ENCODE results near the gene CATSPERZ. TPM values are rescaled to one million over a fixed set of nuclear protein-coding genes. Genes with fewer than 3 reads are reported as not detected.
A peak's percentile ranks its signal among the peaks of the same experiment; 100 is the strongest.

CATSPERZ gene
- total and polyA plus RNA-seq, 8 donors: 0.18 to 11.3 (median 3.5) TPM; not detected in 4

DNA sequence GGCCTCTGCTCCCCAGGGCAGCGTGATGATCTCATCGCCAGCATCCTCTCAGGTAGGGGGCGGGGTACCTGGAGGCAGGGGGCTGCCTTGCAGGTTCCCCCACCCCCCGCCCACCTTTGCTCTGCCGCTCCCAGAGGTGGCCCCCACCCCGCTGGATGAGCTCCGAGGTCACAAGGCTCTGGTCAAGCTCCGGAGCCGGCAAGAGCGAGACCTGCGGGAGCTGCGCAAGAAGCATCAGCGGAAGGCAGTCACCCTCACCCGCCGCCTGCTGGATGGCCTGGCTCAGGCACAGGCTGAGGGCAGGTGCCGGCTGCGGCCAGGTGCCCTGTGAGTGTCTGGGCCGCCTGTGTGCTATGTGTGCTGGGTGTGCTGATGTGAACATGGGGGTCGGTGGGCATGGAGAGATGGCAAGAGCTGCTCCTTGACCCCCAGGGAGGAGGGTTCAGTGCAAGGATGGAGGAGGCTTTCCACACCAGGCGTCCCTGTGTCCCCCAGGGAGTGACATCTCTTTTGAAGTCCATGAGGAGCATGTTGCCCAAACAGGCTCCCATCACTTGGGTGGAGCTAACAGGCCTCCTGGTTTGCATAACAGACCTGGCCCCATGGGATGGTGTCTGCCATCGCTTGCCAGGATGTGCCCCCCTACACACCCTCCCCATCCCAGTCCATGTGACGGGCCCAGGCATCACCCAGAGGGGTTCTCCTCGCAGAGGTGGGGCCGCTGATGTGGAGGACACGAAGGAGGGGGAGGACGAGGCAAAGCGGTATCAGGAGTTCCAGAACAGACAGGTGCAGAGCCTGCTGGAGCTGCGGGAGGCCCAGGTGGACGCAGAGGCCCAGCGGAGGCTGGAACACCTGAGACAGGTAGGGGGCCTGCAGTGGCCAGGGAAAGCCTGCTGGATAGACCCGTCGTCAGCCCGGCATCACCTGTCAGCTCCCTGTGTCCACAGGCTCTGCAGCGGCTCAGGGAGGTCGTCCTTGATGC, 34.7 kb upstream of the CATSPERZ start:
- H3K36me3 ChIP-seq: peaks cover 43 to 66% (median 65%) of the 10 kb centered on the region in 4 donors
- DNase-seq: no peak
- H3K27me3 ChIP-seq: no peaks in the 10 kb centered on the region
- H3K4me3 ChIP-seq: no peak overlapping the region
- H3K27ac ChIP-seq: no peak overlapping the region
- no peaks in the 10 kb centered on the region for H3K9me3 ChIP-seq
- TF ChIP-seq EP300 (IDR thresholded peaks at IDR 0.05): no peak
- TF ChIP-seq, protein P1, sequence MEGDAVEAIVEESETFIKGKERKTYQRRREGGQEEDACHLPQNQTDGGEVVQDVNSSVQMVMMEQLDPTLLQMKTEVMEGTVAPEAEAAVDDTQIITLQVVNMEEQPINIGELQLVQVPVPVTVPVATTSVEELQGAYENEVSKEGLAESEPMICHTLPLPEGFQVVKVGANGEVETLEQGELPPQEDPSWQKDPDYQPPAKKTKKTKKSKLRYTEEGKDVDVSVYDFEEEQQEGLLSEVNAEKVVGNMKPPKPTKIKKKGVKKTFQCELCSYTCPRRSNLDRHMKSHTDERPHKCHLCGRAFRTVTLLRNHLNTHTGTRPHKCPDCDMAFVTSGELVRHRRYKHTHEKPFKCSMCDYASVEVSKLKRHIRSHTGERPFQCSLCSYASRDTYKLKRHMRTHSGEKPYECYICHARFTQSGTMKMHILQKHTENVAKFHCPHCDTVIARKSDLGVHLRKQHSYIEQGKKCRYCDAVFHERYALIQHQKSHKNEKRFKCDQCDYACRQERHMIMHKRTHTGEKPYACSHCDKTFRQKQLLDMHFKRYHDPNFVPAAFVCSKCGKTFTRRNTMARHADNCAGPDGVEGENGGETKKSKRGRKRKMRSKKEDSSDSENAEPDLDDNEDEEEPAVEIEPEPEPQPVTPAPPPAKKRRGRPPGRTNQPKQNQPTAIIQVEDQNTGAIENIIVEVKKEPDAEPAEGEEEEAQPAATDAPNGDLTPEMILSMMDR (IDR thresholded peaks at IDR 0.05): no peak
- no peak for TF ChIP-seq POLR2AphosphoS5 (IDR thresholded peaks at IDR 0.05)
- TF ChIP-seq POLR2A (IDR thresholded peaks at IDR 0.05): no peak
- WGBS, 5 donors: 91 to 94% (median 93%) methylated on average over 25 to 35 of the region's 35 CpGs
- intact Hi-C loops (cut with DNase I; ENCODE audit: low total_unique reads): no loop called here
- peaks cover 15 to 29% (median 24%) of the 10 kb centered on the region in 4 donors for H3K4me1 ChIP-seq

DNA sequence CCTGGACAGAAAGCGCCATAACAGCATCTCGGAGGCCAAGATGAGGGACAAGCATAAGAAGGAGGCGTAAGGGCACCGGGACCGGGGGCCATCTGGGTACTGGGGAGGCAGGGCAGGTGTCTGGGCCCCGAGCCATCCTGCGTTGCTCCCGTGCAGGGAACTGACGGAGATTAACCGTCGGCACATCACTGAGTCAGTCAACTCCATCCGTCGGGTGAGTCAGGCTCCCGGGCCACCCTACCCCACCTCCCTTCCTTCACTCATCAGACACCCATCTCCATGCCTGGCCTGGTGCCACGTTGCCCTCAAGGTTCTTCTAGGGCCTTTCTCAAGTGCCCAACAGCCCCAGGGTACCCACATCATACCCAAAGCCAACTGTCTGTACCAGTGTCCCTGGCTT, 33.8 kb upstream of the CATSPERZ start:
- H3K4me3 ChIP-seq: no peak overlapping the region
- intact Hi-C loops (cut with DNase I; ENCODE audit: low total_unique reads): no loop called here
- peaks cover 15 to 29% (median 24%) of the 10 kb centered on the region in 4 donors for H3K4me1 ChIP-seq
- H3K27me3 ChIP-seq: no peaks in the 10 kb centered on the region
- 83 to 91% (median 89%) methylated on average over 15 of the region's 15 CpGs for WGBS, 5 donors
- H3K27ac ChIP-seq: peak overlapping the region in 1 of 5 donors; percentile 96
- TF ChIP-seq EP300 (IDR thresholded peaks at IDR 0.05) (no peak), POLR2A (IDR thresholded peaks at IDR 0.05) (no peak), POLR2AphosphoS5 (IDR thresholded peaks at IDR 0.05) (no peak)
- TF ChIP-seq, protein P1 (IDR thresholded peaks at IDR 0.05): no peak
- H3K36me3 ChIP-seq: peaks cover 41 to 61% (median 59%) of the 10 kb centered on the region in 4 donors
- no peaks in the 10 kb centered on the region for H3K9me3 ChIP-seq
- no peak for DNase-seq

DNA sequence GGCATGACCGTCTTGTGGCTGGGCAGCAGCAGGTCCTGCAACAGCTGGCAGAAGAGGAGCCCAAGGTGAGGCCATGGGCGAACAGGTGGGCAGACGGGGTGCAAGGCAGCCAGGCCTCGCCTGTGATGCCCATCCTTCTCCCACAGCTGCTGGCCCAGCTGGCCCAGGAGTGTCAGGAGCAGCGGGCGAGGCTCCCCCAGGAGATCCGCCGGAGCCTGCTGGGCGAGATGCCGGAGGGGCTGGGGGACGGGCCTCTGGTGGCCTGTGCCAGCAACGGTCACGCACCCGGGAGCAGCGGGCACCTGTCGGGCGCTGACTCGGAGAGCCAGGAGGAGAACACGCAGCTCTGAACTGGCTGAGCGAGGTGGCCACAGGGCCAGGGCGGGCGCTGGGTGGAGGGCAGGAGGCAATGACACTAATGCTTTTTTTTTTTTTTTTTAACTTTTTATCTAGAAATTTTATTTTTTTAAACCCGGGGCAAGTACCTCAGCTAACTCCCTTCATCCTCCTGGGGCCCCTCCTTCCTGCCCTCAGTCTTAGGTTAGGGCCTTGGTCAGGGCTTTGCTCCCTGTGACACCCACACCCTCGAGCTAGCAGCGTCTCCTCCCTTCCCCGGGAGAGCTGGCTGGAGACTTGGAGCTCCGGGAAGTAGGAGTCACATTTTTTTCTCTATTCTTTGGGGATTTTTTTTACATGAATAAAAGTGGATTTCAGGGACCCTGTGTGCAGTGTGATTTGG, 32.8 kb upstream of the CATSPERZ start:
- intact Hi-C loops (cut with DNase I; ENCODE audit: low total_unique reads): no loop called here

More for the DNA sequence above, 32.8 kb upstream of the CATSPERZ start:
- peaks cover 25 to 38% (median 34%) of the 10 kb centered on the region in 4 donors for H3K4me1 ChIP-seq
- H3K36me3 ChIP-seq: peaks cover 31 to 51% (median 48%) of the 10 kb centered on the region in 4 donors
- DNase-seq: no peak
- H3K9me3 ChIP-seq: no peaks in the 10 kb centered on the region
- 56 to 81% (median 66%) methylated on average over 19 to 27 of the region's 27 CpGs for WGBS, 5 donors
- no peak for TF ChIP-seq EP300 (IDR thresholded peaks at IDR 0.05)
- no peak for TF ChIP-seq POLR2A (IDR thresholded peaks at IDR 0.05)
- no peak for TF ChIP-seq POLR2AphosphoS5 (IDR thresholded peaks at IDR 0.05)
- TF ChIP-seq, protein P1 (IDR thresholded peaks at IDR 0.05): no peak
- no peaks in the 10 kb centered on the region for H3K27me3 ChIP-seq
- peak overlapping the region; percentile 92 to 99 (median 95) for H3K27ac ChIP-seq
- H3K4me3 ChIP-seq: peak overlapping the region in 1 of 4 donors; percentile 72
